Measurements from ENCODE around the gene SUPT3H. TPM values are rescaled to one million over a fixed set of nuclear protein-coding genes. Genes with fewer than 3 reads are reported as not detected.

The SUPT3H gene
- total RNA-seq, 1 experiment from 2014 or later: 10.3 TPM

DNA sequence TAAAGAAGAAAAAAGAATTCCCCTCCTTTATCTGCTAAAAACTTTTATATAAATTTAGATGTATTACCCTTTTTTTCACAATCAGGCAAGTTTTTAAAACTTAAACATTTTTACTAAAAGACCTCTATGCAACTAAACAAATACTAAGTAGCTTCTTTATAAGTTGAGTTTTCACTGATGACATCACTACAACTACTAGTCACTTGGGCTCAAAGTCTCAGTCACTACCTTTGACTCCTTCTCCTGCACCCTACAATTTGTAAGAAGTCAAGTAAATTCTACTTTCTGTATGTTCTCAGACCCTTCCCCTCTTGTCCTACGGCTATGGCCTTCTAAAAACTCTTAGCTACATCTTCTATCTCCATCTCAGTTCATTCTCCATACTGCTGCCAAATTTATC, 11.2 kb downstream of the SUPT3H start:
- BruUV-seq (replicated peaks): no TSS peak

DNA sequence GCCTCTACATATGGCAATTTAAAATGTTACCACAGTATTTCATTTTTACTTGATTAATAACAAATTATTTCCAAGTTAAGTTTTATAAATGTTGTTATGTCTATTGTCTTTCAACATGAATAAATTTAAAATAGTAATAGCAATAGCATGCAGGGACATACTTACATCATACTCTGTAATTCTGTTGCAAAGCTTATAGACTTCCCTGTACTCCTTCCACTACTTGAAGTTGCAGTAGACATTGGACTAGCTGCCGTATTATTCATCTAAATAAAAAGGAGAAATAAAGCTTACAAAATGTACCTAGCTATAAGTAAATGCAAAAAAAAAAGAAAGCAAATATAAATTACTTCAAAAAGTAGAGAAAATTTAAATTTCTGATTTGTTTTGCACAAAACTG, 12.7 kb downstream of the SUPT3H start:
- DNase-seq: no peak
- H3K27me3 Mint-ChIP-seq (ENCODE audit: unreplicated experiment): no peaks in the 10 kb centered on the region
- no peaks in the 10 kb centered on the region for H3K9me3 Mint-ChIP-seq (ENCODE audit: low read depth, unreplicated experiment)
- no peak overlapping the region for H3K4me3 Mint-ChIP-seq (ENCODE audit: low read depth, unreplicated experiment)
- no peaks in the 10 kb centered on the region for H3K36me3 Mint-ChIP-seq (ENCODE audit: insufficient read depth, unreplicated experiment)
- intact Hi-C loops (cut with micrococcal nuclease; ENCODE audit: unreplicated experiment): no loop called here
- H3K4me1 Mint-ChIP-seq (ENCODE audit: low read depth, unreplicated experiment): no peaks in the 10 kb centered on the region
- no TSS peak for BruUV-seq (replicated peaks)
- no peak overlapping the region for H3K27ac Mint-ChIP-seq (ENCODE audit: unreplicated experiment)
- CTCF ChIA-PET: interaction anchor here (0.6 kb wide), 1 partner anchor 12 kb away, joined by 3 read pairs; no protein-coding TSS in a partner anchor
- TF ChIP-seq, protein P1, sequence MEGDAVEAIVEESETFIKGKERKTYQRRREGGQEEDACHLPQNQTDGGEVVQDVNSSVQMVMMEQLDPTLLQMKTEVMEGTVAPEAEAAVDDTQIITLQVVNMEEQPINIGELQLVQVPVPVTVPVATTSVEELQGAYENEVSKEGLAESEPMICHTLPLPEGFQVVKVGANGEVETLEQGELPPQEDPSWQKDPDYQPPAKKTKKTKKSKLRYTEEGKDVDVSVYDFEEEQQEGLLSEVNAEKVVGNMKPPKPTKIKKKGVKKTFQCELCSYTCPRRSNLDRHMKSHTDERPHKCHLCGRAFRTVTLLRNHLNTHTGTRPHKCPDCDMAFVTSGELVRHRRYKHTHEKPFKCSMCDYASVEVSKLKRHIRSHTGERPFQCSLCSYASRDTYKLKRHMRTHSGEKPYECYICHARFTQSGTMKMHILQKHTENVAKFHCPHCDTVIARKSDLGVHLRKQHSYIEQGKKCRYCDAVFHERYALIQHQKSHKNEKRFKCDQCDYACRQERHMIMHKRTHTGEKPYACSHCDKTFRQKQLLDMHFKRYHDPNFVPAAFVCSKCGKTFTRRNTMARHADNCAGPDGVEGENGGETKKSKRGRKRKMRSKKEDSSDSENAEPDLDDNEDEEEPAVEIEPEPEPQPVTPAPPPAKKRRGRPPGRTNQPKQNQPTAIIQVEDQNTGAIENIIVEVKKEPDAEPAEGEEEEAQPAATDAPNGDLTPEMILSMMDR (IDR thresholded peaks at IDR 0.05; ENCODE audit: unreplicated experiment): no peak

More for the DNA sequence above, 11.2 kb downstream of the SUPT3H start:
- Mint-ChIP-seq H3K27me3 (ENCODE audit: unreplicated experiment) (no peaks in the 10 kb centered on the region), H3K36me3 (ENCODE audit: insufficient read depth, unreplicated experiment) (no peaks in the 10 kb centered on the region), H3K9me3 (ENCODE audit: low read depth, unreplicated experiment) (no peaks in the 10 kb centered on the region), H3K4me1 (ENCODE audit: low read depth, unreplicated experiment) (no peaks in the 10 kb centered on the region), H3K4me3 (ENCODE audit: low read depth, unreplicated experiment) (no peak overlapping the region), H3K27ac (ENCODE audit: unreplicated experiment) (no peak overlapping the region)
- TF ChIP-seq, protein P1 (IDR thresholded peaks at IDR 0.05; ENCODE audit: unreplicated experiment): no peak
- no peak for DNase-seq
- intact Hi-C loops (cut with micrococcal nuclease; ENCODE audit: unreplicated experiment): no loop called here
- CTCF ChIA-PET: no interaction called here

GRCh38 chr6:45364466-45364865, 13.3 kb downstream of the SUPT3H start:
- H3K36me3 Mint-ChIP-seq (ENCODE audit: insufficient read depth, unreplicated experiment): no peaks in the 10 kb centered on the region
- CTCF ChIA-PET: no interaction called here
- BruUV-seq (replicated peaks): no TSS peak
- no peaks in the 10 kb centered on the region for H3K4me1 Mint-ChIP-seq (ENCODE audit: low read depth, unreplicated experiment)
- H3K27ac Mint-ChIP-seq (ENCODE audit: unreplicated experiment): no peak overlapping the region
- intact Hi-C loops (cut with micrococcal nuclease; ENCODE audit: unreplicated experiment): no loop called here
- TF ChIP-seq, protein P1 (IDR thresholded peaks at IDR 0.05; ENCODE audit: unreplicated experiment): no peak
- no peak for DNase-seq
- H3K27me3 Mint-ChIP-seq (ENCODE audit: unreplicated experiment): no peaks in the 10 kb centered on the region
- H3K9me3 Mint-ChIP-seq (ENCODE audit: low read depth, unreplicated experiment): no peaks in the 10 kb centered on the region
- no peak overlapping the region for H3K4me3 Mint-ChIP-seq (ENCODE audit: low read depth, unreplicated experiment)

DNA sequence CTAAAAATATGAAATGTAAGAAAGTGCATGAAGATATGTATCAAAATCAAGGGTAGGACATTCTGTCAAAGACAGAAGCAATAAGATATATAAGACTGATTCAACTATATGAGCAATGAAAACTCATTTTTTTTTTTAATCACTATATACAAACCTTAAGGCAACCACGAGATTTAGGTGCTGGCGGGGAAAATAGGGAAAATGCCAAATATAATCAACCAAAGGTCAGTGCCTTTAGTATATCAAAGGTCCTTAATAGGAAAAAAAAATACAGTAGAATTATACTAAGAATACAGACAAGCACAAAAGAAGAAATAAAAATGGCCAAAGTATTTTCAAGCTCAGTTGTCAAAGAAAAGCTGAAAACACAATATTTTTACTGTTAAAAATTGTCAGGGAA, 24.1 kb downstream of the SUPT3H start:
- H3K9me3 Mint-ChIP-seq (ENCODE audit: low read depth, unreplicated experiment): no peaks in the 10 kb centered on the region
- no peaks in the 10 kb centered on the region for H3K36me3 Mint-ChIP-seq (ENCODE audit: insufficient read depth, unreplicated experiment)
- TF ChIP-seq, protein P1 (IDR thresholded peaks at IDR 0.05; ENCODE audit: unreplicated experiment): no peak
- intact Hi-C loops (cut with micrococcal nuclease; ENCODE audit: unreplicated experiment): no loop called here
- no peak overlapping the region for H3K27ac Mint-ChIP-seq (ENCODE audit: unreplicated experiment)
- DNase-seq: no peak
- no peaks in the 10 kb centered on the region for H3K4me1 Mint-ChIP-seq (ENCODE audit: low read depth, unreplicated experiment)
- H3K4me3 Mint-ChIP-seq (ENCODE audit: low read depth, unreplicated experiment): no peak overlapping the region
- no TSS peak for BruUV-seq (replicated peaks)
- H3K27me3 Mint-ChIP-seq (ENCODE audit: unreplicated experiment): no peaks in the 10 kb centered on the region
- CTCF ChIA-PET: no interaction called here

Data from Calu3 (cell line).